IMR-90 (cell line): ENCODE data around the gene AFAP1L1. TPM values are rescaled to one million over a fixed set of nuclear protein-coding genes. Genes with fewer than 3 reads are reported as not detected.

Source experiments
- ATAC-seq: fragments of 200-7000 bp; cut with Tn5 transposase; 2 replicates; pipeline ENCODE4 v1.9.1; 2020; ENCODE audit warnings: low read depth, mild to moderate bottlenecking, moderate library complexity
- BruUV-seq: library from RNA; stranded (reverse); fragments of 400-500 nt; replicated peaks from 2 replicates; lab custom pipeline; 2021; lab: Mats Ljungman, UMichigan
- CTCF ChIA-PET: fragments of 300-600 bp; formaldehyde crosslinking; extraction: SDS; loops from one replicate; lab custom pipeline; 2021; ENCODE audit warnings: antibody characterized with exemption; lab: Yijun Ruan, JAX
- POLR2A ChIA-PET: fragments of 300-600 bp; sonication (Branson Sonifier 250); formaldehyde crosslinking; loops from one replicate; lab custom pipeline; 2022; ENCODE audit warnings: antibody characterized with exemption; ENCODE audit not compliant: unreplicated experiment; lab: Charles Lee
- DNase-seq: peaks from one replicate; pipeline ENCODE4 v3.0.0; 2013
- H2AFZ ChIP-seq: replicated peaks from 2 replicates; pipeline ENCODE3; 2013; ENCODE audit warnings: low read length, mild to moderate bottlenecking; ENCODE audit not compliant: poor library complexity
- H2AK5ac ChIP-seq: 2 replicates; pipeline ENCODE4 v1.6.1; 2013; ENCODE audit warnings: low read depth, low read length, inconsistent platforms
- H2AK9ac ChIP-seq: replicated peaks from 2 replicates; pipeline ENCODE3; 2013; ENCODE audit warnings: mild to moderate bottlenecking, low read depth, low read length, moderate library complexity; ENCODE audit not compliant: poor library complexity
- H2BK120ac ChIP-seq: 2 replicates; pipeline ENCODE4 v1.6.1; 2013; ENCODE audit warnings: low read depth, low read length, inconsistent platforms
- H2BK15ac ChIP-seq: 3 replicates; pipeline ENCODE4 v1.6.1; 2013; ENCODE audit warnings: low read depth, low read length, inconsistent platforms
- H2BK20ac ChIP-seq: 2 replicates; pipeline ENCODE4 v1.6.1; 2013; ENCODE audit warnings: low read depth, mild to moderate bottlenecking, inconsistent platforms, low read length, moderate library complexity
- H2BK5ac ChIP-seq: 2 replicates; pipeline ENCODE4 v1.6.1; 2013; ENCODE audit warnings: mild to moderate bottlenecking, low read depth, low read length, inconsistent platforms; ENCODE audit not compliant: poor library complexity, severe bottlenecking
- H3K14ac ChIP-seq: replicated peaks from 2 replicates; pipeline ENCODE4 v1.6.1; 2013; ENCODE audit warnings: low read depth, low read length, inconsistent platforms
- H3K18ac ChIP-seq: 2 replicates; pipeline ENCODE4 v1.6.1; 2013; ENCODE audit warnings: low read depth, low read length, control low read depth
- H3K23ac ChIP-seq: 2 replicates; pipeline ENCODE4 v1.6.1; 2013; ENCODE audit warnings: low read depth, low read length, inconsistent platforms
- H3K27ac ChIP-seq: 2 replicates; pipeline ENCODE4 v1.5.1; 2013; ENCODE audit warnings: mild to moderate bottlenecking, control low read depth, low read length; ENCODE audit not compliant: insufficient read depth
- H3K27me3 ChIP-seq: 2 replicates; pipeline ENCODE4 v1.6.1; 2013; ENCODE audit warnings: low read length; ENCODE audit not compliant: control insufficient read depth, insufficient read depth
- H3K36me3 ChIP-seq: 2 replicates; pipeline ENCODE4 v1.6.1; 2013; ENCODE audit warnings: low read length, mixed read lengths; ENCODE audit not compliant: control insufficient read depth, insufficient read depth
- H3K4ac ChIP-seq: 2 replicates; pipeline ENCODE4 v1.6.1; 2013; ENCODE audit warnings: low read depth, low read length, inconsistent platforms
- H3K4me1 ChIP-seq: 2 replicates; pipeline ENCODE4 v1.6.1; 2013; ENCODE audit warnings: low read length, mixed read lengths; ENCODE audit not compliant: control insufficient read depth, insufficient read depth
- H3K4me2 ChIP-seq: 2 replicates; pipeline ENCODE4 v1.6.1; 2013; ENCODE audit warnings: low read depth, mild to moderate bottlenecking, control low read depth, low read length, moderate library complexity
- H3K4me3 ChIP-seq: 2 replicates; pipeline ENCODE4 v1.5.1; 2013; ENCODE audit warnings: low read depth, mild to moderate bottlenecking, control low read depth, low read length, moderate library complexity; ENCODE audit not compliant: insufficient read depth
- H3K56ac ChIP-seq: 2 replicates; pipeline ENCODE4 v1.6.1; 2013; ENCODE audit warnings: low read length, inconsistent platforms; ENCODE audit not compliant: insufficient read depth; ENCODE audit errors: extremely low read depth
- H3K79me1 ChIP-seq, 2 experiments: 2 replicates each; pipeline ENCODE4 v1.6.1; 2013; ENCODE audit warnings: low read length in 2 of 2, inconsistent platforms in 1 of 2, low read depth in 1 of 2
- H3K9ac ChIP-seq: 2 replicates; pipeline ENCODE4 v1.6.1; 2013; ENCODE audit warnings: low read depth, low read length, control low read depth
- H3K9me1 ChIP-seq: 2 replicates; pipeline ENCODE4 v1.6.1; 2013; ENCODE audit warnings: low read length, inconsistent platforms; ENCODE audit not compliant: insufficient read depth
- H3K9me3 ChIP-seq: 2 replicates; pipeline ENCODE4 v1.6.1; 2013; ENCODE audit warnings: low read length; ENCODE audit not compliant: control insufficient read depth, insufficient read depth
- H4K20me1 ChIP-seq: 2 replicates; pipeline ENCODE4 v1.6.1; 2013; ENCODE audit warnings: low read length, inconsistent platforms; ENCODE audit not compliant: insufficient read depth
- H4K5ac ChIP-seq: 2 replicates; pipeline ENCODE4 v1.6.1; 2013; ENCODE audit warnings: mild to moderate bottlenecking, low read depth, low read length, control low read depth
- H4K8ac ChIP-seq, 2 experiments: 2 replicates each; pipeline ENCODE4 v1.6.1; 2013; ENCODE audit warnings: low read depth in 2 of 2, low read length in 2 of 2, control low read depth in 1 of 2, inconsistent platforms in 1 of 2
- H4K91ac ChIP-seq: 2 replicates; pipeline ENCODE4 v1.6.1; 2013; ENCODE audit warnings: low read depth, low read length, inconsistent platforms; ENCODE audit not compliant: insufficient read depth
- BHLHE40 ChIP-seq: fragments of 150-350 bp; IDR thresholded peaks from 2 replicates; pipeline ENCODE4 v1.6.1; 2016; ENCODE audit warnings: mild to moderate bottlenecking, low read depth, low read length
- CEBPB ChIP-seq: IDR thresholded peaks from 2 replicates; pipeline ENCODE4 v1.6.1; 2012; ENCODE audit warnings: low read depth, low read length, improper control_type of control experiment
- CHD1 ChIP-seq: IDR thresholded peaks from 2 replicates; pipeline ENCODE4 v1.6.1; 2012; ENCODE audit warnings: low read depth, low read length, improper control_type of control experiment
- FOS ChIP-seq: fragments of 150-350 bp; IDR thresholded peaks from 2 replicates; pipeline ENCODE4 v1.6.1; 2016; ENCODE audit warnings: low read depth, low read length
- MAFK ChIP-seq: IDR thresholded peaks from 2 replicates; pipeline ENCODE4 v1.6.1; 2012; ENCODE audit warnings: low read depth, low read length, improper control_type of control experiment
- MAZ ChIP-seq: IDR thresholded peaks from 2 replicates; pipeline ENCODE4 v1.6.1; 2012; ENCODE audit warnings: low read depth, mild to moderate bottlenecking, low read length, improper control_type of control experiment, moderate library complexity, borderline replicate concordance
- MXI1 ChIP-seq: IDR thresholded peaks from 2 replicates; pipeline ENCODE4 v1.6.1; 2012; ENCODE audit warnings: low read depth, mild to moderate bottlenecking, low read length, moderate library complexity, borderline replicate concordance
- NFE2L2 ChIP-seq: fragments of 150-350 bp; IDR thresholded peaks from 2 replicates; pipeline ENCODE4 v1.6.1; 2016; ENCODE audit warnings: low read depth, mild to moderate bottlenecking, low read length
- POLR2A ChIP-seq: IDR thresholded peaks from 2 replicates; pipeline ENCODE4 v1.6.1; 2012; ENCODE audit warnings: mild to moderate bottlenecking, low read depth, low read length
- RAD21 ChIP-seq: IDR thresholded peaks from 2 replicates; pipeline ENCODE4 v1.6.1; 2012; ENCODE audit warnings: low read length, improper control_type of control experiment
- RCOR1 ChIP-seq: IDR thresholded peaks from 2 replicates; pipeline ENCODE4 v1.6.1; 2012; ENCODE audit warnings: mild to moderate bottlenecking, low read length, improper control_type of control experiment; ENCODE audit not compliant: insufficient replicate concordance
- RFX5 ChIP-seq: IDR thresholded peaks from 2 replicates; pipeline ENCODE4 v1.8.0; 2012; ENCODE audit warnings: low read depth, mild to moderate bottlenecking, low read length, moderate library complexity
- SMC3 ChIP-seq: fragments of 150-350 bp; IDR thresholded peaks from 2 replicates; pipeline ENCODE4 v1.6.1; 2016; ENCODE audit warnings: low read depth, mild to moderate bottlenecking, antibody characterized with exemption, low read length, moderate library complexity
- WGBS, 2 experiments: methylation state at CpG; one replicate each; pipeline versions ENCODE4 v1.1.5 to v1.1.7; 2013; ENCODE audit warnings: missing lambda C conversion rate in 2 of 2; ENCODE audit not compliant: insufficient read length in 1 of 2; ENCODE audit errors: extremely low coverage in 2 of 2; 5-methylcytosine and 5-hydroxymethylcytosine counted together
- dilution Hi-C: fragments of 300-500 bp; cut with HindIII; formaldehyde crosslinking; loops from one replicate; pipeline ENCODE4 v1.14.3; 2018; ENCODE audit warnings: low sequenced_read_pairs; ENCODE audit not compliant: unreplicated experiment
- in situ Hi-C: fragments of 300-500 bp; cut with MboI; formaldehyde crosslinking; loops from 3 replicates; pipeline ENCODE4 v1.14.3; 2019; ENCODE audit warnings: low sequenced_read_pairs, inconsistent platforms, mixed read lengths
- intact Hi-C: fragments of 100-400 bp; cut with micrococcal nuclease; formaldehyde crosslinking; loops from 2 replicates; pipeline ENCODE4 v1.10.0; 2022
- polyA plus RNA-seq, 3 experiments: library from polyadenylated mRNA; depleted of rRNA; stranded (reverse); fragments of >200 nt; gene quantifications; 2 replicates each; pipeline ENCODE4 v1.2.3, GENCODE V29; 2012; ENCODE audit warnings: low replicate concordance in 1 of 3
- total RNA-seq: library from RNA; depleted of rRNA; stranded (reverse); fragments of >200 nt; gene quantifications from 2 replicates; pipeline ENCODE4 v1.2.3, GENCODE V29; 2012
- TF ChIP-seq, protein P1 (sequence below): fragments of 150-350 bp; IDR thresholded peaks from 2 replicates; pipeline ENCODE4 v1.6.1; 2017; ENCODE audit warnings: mild to moderate bottlenecking, antibody characterized with exemption, low read length, low read depth
- TF ChIP-seq, protein P2 (sequence below): conservative IDR thresholded peaks from 2 replicates; pipeline ENCODE4 v1.5.1; 2012; ENCODE audit warnings: mild to moderate bottlenecking, low read depth, low read length, improper control_type of control experiment

Gene AFAP1L1
- total and polyA plus RNA-seq, 2 of the 4 experiments (the other 2 are of a cell fraction) = 3.3 to 5.7 TPM

DNA sequence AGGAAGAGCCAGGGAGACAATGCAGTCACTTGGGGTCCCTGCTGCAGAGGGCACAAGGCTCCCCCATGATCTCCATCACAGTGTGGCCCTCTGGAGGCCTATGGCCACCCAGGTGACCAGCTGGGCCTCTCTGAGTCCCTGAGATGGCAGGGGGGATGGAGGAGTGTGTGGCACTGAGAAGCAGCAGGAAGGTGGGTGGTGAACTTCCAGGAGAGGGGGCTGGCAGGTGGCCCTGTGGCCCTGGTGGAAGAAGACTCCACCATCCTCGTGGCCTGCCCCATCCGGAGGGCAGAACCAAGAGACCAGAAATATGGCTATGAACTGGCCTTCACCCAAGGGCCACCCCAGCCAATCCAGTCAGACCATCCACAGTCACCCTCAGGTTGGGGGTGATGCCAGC, 31.7 kb upstream of the AFAP1L1 start:
- no CpG with 5 or more reads among the region's 2 CpGs for WGBS, 2 experiments

More for the DNA sequence above, 31.7 kb upstream of the AFAP1L1 start:
- ChIA-PET CTCF (no interaction called here), POLR2A (no interaction called here)
- Histone ChIP-seq H3K27ac (no peak overlapping the region), H2AK5ac (no peak overlapping the region), H4K91ac (no peak overlapping the region), H4K8ac (no peak overlapping the region), H3K18ac (no peak overlapping the region), H3K9me3 (no peaks in the 10 kb centered on the region), H3K79me1 (no peaks in the 10 kb centered on the region; a peak in 1 of 4 replicates), H3K4me3 (no peak overlapping the region), H3K56ac (no peak overlapping the region), H4K5ac (no peak overlapping the region), H3K4me1 (no peaks in the 10 kb centered on the region), H3K27me3 (no peaks in the 10 kb centered on the region), H2BK120ac (no peak overlapping the region), H2AFZ (no peak overlapping the region), H3K36me3 (peaks cover 57% of the 10 kb centered on the region), H3K9me1 (peaks cover 17% of the 10 kb centered on the region), H3K9ac (no peak overlapping the region), H2AK9ac (no peak overlapping the region), H2BK5ac (no peak overlapping the region), H2BK15ac (no peak overlapping the region), H3K4me2 (no peak overlapping the region), H3K14ac (no peak overlapping the region), H2BK20ac (no peak overlapping the region), H3K4ac (no peak overlapping the region), H3K23ac (no peak overlapping the region), H4K20me1 (no peaks in the 10 kb centered on the region)
- dilution Hi-C loops = no loop called here
- in situ Hi-C loops = loop anchor here (10.0 to 25.0 kb wide), 2 partner anchors 505 to 803 kb away; no protein-coding TSS in a partner anchor
- no peak for ATAC-seq
- no peak for TF ChIP-seq BHLHE40
- TF ChIP-seq MXI1 = no peak
- no peak for TF ChIP-seq FOS
- TF ChIP-seq, protein P1, sequence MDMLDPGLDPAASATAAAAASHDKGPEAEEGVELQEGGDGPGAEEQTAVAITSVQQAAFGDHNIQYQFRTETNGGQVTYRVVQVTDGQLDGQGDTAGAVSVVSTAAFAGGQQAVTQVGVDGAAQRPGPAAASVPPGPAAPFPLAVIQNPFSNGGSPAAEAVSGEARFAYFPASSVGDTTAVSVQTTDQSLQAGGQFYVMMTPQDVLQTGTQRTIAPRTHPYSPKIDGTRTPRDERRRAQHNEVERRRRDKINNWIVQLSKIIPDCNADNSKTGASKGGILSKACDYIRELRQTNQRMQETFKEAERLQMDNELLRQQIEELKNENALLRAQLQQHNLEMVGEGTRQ = no peak
- no peak for TF ChIP-seq RAD21
- TF ChIP-seq RFX5 = no peak
- TF ChIP-seq CEBPB = no peak
- no peak for TF ChIP-seq POLR2A
- no peak for TF ChIP-seq CHD1
- TF ChIP-seq NFE2L2 = no peak
- TF ChIP-seq RCOR1 = no peak
- no peak for TF ChIP-seq MAZ
- TF ChIP-seq SMC3 = no peak
- TF ChIP-seq, protein P2, sequence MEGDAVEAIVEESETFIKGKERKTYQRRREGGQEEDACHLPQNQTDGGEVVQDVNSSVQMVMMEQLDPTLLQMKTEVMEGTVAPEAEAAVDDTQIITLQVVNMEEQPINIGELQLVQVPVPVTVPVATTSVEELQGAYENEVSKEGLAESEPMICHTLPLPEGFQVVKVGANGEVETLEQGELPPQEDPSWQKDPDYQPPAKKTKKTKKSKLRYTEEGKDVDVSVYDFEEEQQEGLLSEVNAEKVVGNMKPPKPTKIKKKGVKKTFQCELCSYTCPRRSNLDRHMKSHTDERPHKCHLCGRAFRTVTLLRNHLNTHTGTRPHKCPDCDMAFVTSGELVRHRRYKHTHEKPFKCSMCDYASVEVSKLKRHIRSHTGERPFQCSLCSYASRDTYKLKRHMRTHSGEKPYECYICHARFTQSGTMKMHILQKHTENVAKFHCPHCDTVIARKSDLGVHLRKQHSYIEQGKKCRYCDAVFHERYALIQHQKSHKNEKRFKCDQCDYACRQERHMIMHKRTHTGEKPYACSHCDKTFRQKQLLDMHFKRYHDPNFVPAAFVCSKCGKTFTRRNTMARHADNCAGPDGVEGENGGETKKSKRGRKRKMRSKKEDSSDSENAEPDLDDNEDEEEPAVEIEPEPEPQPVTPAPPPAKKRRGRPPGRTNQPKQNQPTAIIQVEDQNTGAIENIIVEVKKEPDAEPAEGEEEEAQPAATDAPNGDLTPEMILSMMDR = no peak
- no peak for TF ChIP-seq MAFK
- no peak for DNase-seq
- intact Hi-C loops = no loop called here
- BruUV-seq = no TSS peak
